ENCODE data around the gene WNT7B. TPM values are rescaled to one million over a fixed set of nuclear protein-coding genes. Genes with fewer than 3 reads are reported as not detected.

WNT7B gene
- total RNA-seq, 1 experiment from 2014 or later = 0.33 TPM

DNA sequence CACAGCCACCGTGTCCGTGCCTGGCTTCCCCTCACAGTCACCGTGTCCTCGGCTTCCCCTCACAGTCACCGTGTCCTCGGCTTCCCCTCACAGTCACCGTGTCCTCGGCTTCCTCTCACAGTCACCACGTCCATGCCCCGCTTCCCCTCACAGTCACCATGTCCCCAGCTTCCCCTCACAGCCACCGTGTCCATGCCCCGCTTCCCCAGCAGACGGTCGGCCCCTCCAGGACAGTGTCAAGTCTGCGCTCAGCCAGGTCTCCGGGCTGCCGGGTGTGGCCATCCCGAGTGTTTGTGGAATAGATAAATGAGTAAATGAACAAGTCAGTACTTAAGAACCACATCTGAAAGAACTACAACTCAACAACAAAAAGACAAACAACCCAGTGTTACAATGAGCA, 23.8 kb downstream of the WNT7B start (continued):
- TF ChIP-seq, protein P1, sequence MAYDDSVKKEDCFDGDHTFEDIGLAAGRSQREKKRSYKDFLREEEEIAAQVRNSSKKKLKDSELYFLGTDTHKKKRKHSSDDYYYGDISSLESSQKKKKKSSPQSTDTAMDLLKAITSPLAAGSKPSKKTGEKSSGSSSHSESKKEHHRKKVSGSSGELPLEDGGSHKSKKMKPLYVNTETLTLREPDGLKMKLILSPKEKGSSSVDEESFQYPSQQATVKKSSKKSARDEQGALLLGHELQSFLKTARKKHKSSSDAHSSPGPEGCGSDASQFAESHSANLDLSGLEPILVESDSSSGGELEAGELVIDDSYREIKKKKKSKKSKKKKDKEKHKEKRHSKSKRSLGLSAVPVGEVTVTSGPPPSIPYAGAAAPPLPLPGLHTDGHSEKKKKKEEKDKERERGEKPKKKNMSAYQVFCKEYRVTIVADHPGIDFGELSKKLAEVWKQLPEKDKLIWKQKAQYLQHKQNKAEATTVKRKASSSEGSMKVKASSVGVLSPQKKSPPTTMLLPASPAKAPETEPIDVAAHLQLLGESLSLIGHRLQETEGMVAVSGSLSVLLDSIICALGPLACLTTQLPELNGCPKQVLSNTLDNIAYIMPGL (CRISPR knock-in tag; IDR thresholded peaks at IDR 0.05) = no peak
- TF ChIP-seq MAX (CRISPR knock-in tag; IDR thresholded peaks at IDR 0.05) (no peak), ZNF423 (CRISPR knock-in tag; IDR thresholded peaks at IDR 0.05) (no peak), ZNF671 (CRISPR knock-in tag; IDR thresholded peaks at IDR 0.05) (no peak), NFATC4 (CRISPR knock-in tag; IDR thresholded peaks at IDR 0.05) (no peak), SMAD4 (CRISPR knock-in tag; IDR thresholded peaks at IDR 0.05) (no peak), GTF2I (CRISPR knock-in tag; conservative IDR thresholded peaks at IDR 0.05) (no peak)
- TF ChIP-seq, protein P2, sequence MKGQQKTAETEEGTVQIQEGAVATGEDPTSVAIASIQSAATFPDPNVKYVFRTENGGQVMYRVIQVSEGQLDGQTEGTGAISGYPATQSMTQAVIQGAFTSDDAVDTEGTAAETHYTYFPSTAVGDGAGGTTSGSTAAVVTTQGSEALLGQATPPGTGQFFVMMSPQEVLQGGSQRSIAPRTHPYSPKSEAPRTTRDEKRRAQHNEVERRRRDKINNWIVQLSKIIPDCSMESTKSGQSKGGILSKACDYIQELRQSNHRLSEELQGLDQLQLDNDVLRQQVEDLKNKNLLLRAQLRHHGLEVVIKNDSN (CRISPR knock-in tag; IDR thresholded peaks at IDR 0.05) = no peak
- TF ChIP-seq, protein P3, sequence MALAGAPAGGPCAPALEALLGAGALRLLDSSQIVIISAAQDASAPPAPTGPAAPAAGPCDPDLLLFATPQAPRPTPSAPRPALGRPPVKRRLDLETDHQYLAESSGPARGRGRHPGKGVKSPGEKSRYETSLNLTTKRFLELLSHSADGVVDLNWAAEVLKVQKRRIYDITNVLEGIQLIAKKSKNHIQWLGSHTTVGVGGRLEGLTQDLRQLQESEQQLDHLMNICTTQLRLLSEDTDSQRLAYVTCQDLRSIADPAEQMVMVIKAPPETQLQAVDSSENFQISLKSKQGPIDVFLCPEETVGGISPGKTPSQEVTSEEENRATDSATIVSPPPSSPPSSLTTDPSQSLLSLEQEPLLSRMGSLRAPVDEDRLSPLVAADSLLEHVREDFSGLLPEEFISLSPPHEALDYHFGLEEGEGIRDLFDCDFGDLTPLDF (CRISPR knock-in tag; IDR thresholded peaks at IDR 0.05) = no peak

DNA sequence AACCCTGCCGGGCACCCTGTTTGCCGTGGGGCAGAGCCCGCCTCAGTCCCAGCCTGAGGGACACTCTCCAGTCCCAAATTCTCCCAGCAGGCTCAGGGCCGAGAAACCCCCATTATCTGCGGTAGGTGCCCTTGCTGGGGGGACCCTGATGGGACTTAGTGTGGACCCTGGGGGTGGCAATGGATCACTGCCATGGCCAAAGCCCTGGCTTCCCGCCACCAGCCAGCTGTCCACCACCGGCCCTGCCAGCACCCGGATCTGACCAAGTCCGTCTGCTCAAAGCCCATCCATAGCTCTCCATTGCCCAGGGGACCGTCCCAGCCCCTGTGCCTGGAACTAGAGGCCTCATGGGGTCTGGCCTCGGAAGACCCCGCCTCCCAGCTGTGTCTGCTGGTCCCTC, 24.4 kb downstream of the WNT7B start:
- ChIA-PET CTCF (interaction anchor here (0.6 to 1.5 kb wide), 5 partner anchors 11 to 88 kb away, joined by 3 to 5 read pairs (median 3); no protein-coding TSS in a partner anchor), POLR2A (no interaction called here)
- no peaks in the 10 kb centered on the region for H3K27me3 Mint-ChIP-seq (ENCODE audit: low read depth)
- no peaks in the 10 kb centered on the region for H3K4me1 Mint-ChIP-seq
- no peaks in the 10 kb centered on the region for H3K9me3 Mint-ChIP-seq
- no peak for DNase-seq (ENCODE audit: low spot score)
- TF ChIP-seq OVOL2 (CRISPR knock-in tag; IDR thresholded peaks at IDR 0.05; ENCODE audit: borderline replicate concordance) (no peak), ARID4B (CRISPR knock-in tag; IDR thresholded peaks at IDR 0.05; ENCODE audit: borderline replicate concordance) (no peak), TP53 (CRISPR knock-in tag; IDR thresholded peaks at IDR 0.05) (no peak), TEAD4 (CRISPR knock-in tag; IDR thresholded peaks at IDR 0.05) (no peak), ZBTB21 (CRISPR knock-in tag; IDR thresholded peaks at IDR 0.05; ENCODE audit: borderline replicate concordance) (no peak), SOX15 (CRISPR knock-in tag; IDR thresholded peaks at IDR 0.05) (no peak), USF2 (CRISPR knock-in tag; IDR thresholded peaks at IDR 0.05) (no peak), RORB (CRISPR knock-in tag; IDR thresholded peaks at IDR 0.05) (no peak)
- TF ChIP-seq, protein P4, sequence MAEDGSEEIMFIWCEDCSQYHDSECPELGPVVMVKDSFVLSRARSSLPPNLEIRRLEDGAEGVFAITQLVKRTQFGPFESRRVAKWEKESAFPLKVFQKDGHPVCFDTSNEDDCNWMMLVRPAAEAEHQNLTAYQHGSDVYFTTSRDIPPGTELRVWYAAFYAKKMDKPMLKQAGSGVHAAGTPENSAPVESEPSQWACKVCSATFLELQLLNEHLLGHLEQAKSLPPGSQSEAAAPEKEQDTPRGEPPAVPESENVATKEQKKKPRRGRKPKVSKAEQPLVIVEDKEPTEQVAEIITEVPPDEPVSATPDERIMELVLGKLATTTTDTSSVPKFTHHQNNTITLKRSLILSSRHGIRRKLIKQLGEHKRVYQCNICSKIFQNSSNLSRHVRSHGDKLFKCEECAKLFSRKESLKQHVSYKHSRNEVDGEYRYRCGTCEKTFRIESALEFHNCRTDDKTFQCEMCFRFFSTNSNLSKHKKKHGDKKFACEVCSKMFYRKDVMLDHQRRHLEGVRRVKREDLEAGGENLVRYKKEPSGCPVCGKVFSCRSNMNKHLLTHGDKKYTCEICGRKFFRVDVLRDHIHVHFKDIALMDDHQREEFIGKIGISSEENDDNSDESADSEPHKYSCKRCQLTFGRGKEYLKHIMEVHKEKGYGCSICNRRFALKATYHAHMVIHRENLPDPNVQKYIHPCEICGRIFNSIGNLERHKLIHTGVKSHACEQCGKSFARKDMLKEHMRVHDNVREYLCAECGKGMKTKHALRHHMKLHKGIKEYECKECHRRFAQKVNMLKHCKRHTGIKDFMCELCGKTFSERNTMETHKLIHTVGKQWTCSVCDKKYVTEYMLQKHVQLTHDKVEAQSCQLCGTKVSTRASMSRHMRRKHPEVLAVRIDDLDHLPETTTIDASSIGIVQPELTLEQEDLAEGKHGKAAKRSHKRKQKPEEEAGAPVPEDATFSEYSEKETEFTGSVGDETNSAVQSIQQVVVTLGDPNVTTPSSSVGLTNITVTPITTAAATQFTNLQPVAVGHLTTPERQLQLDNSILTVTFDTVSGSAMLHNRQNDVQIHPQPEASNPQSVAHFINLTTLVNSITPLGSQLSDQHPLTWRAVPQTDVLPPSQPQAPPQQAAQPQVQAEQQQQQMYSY (CRISPR knock-in tag; IDR thresholded peaks at IDR 0.05) = no peak
- TF ChIP-seq, protein P5, sequence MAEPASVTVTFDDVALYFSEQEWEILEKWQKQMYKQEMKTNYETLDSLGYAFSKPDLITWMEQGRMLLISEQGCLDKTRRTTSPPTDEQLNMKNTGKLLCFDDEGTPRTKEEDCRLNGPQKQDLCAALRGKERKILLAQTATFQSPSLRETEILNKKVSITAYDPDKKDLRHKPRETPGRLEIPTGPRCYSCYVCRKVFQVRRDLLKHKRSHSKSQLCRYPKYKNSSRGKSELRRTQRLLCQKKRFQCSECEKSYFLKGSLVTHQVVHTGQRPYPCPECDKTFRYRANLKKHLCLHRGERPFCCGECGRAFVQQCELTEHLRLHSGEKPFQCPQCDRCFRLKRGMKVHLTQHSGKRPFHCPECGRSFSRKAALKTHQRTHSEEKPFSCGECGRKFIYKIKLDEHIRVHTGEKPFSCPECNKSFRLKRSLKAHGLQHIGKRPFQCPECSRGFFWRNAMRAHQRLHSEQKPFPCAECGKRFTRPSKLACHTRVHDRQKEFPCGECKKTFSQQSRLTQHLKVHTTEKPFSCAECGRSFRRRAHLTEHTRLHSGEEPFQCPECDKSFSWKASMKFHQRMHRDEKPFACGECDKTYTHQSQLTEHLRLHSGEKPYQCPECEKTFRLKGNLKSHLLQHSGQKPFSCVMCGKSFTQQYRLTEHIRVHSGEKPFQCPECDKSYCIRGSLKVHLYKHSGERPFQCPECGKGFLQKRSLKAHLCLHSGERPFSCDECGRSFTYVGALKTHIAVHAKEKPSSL (CRISPR knock-in tag; conservative IDR thresholded peaks at IDR 0.05) = no peak
- H3K36me3 Mint-ChIP-seq = no peaks in the 10 kb centered on the region
- ATAC-seq = peak; percentile 28; the same call in 1 of the 2 replicates
- H3K27ac Mint-ChIP-seq = no peak overlapping the region
- no peak overlapping the region for H3K4me3 Mint-ChIP-seq
